Neural progenitor cell (in vitro differentiated cells): ENCODE data around the gene STK10. TPM values are rescaled to one million over a fixed set of nuclear protein-coding genes. Genes with fewer than 3 reads are reported as not detected.

Experiments
- DNase-seq: peaks from one replicate; pipeline ENCODE4 v3.0.0-alpha.2; 2016; ENCODE audit warnings: low spot score
- H2AFZ ChIP-seq: fragments of 200-600 bp; sonication (generic); replicated peaks from 2 replicates; pipeline ENCODE4 v1.6.1; 2016; ENCODE audit warnings: antibody characterized with exemption
- H3F3A ChIP-seq: fragments of 200-600 bp; sonication (generic); 2 replicates; pipeline ENCODE4 v1.6.1; 2016; ENCODE audit warnings: antibody characterized with exemption, low read depth
- H3K27ac ChIP-seq: fragments of 200-600 bp; sonication (generic); 2 replicates; pipeline ENCODE4 v1.5.1; 2016; ENCODE audit warnings: mild to moderate bottlenecking
- H3K27me3 ChIP-seq: fragments of 200-600 bp; sonication (generic); 2 replicates; pipeline ENCODE4 v1.6.1; 2016; ENCODE audit warnings: mild to moderate bottlenecking, moderate library complexity
- H3K36me3 ChIP-seq: fragments of 200-600 bp; sonication (generic); 2 replicates; pipeline ENCODE4 v1.5.1; 2016
- H3K4me1 ChIP-seq: fragments of 200-600 bp; sonication (generic); 2 replicates; pipeline ENCODE4 v1.6.1; 2016; ENCODE audit warnings: mixed run types
- H3K4me2 ChIP-seq: fragments of 200-600 bp; sonication (generic); 2 replicates; pipeline ENCODE4 v1.6.1; 2016
- H3K4me3 ChIP-seq: fragments of 200-600 bp; sonication (generic); 2 replicates; pipeline ENCODE4 v1.5.1; 2016
- H3K79me2 ChIP-seq: fragments of 200-600 bp; sonication (generic); 2 replicates; pipeline ENCODE4 v1.6.1; 2016; ENCODE audit warnings: low read depth
- H3K9ac ChIP-seq: fragments of 200-600 bp; sonication (generic); 2 replicates; pipeline ENCODE4 v1.6.1; 2016
- H3K9me3 ChIP-seq: fragments of 200-600 bp; sonication (generic); 2 replicates; pipeline ENCODE4 v1.5.1; 2016; ENCODE audit warnings: low read depth
- H4K20me1 ChIP-seq: fragments of 200-600 bp; sonication (generic); 2 replicates; pipeline ENCODE4 v1.6.1; 2016; ENCODE audit warnings: low read depth
- H3K27ac Mint-ChIP-seq: 3 replicates; pipeline ENCODE4 v1.8.0; 2021; ENCODE audit warnings: mixed read lengths
- H3K27me3 Mint-ChIP-seq: 2 replicates; pipeline ENCODE4 v1.8.0; 2022; ENCODE audit warnings: low read depth, mild to moderate bottlenecking, inconsistent platforms, moderate library complexity, mixed read lengths; ENCODE audit not compliant: insufficient read depth
- H3K36me3 Mint-ChIP-seq: 3 replicates; pipeline ENCODE4 v1.8.0; 2021; ENCODE audit warnings: mixed read lengths
- H3K4me1 Mint-ChIP-seq: 3 replicates; pipeline ENCODE4 v1.8.0; 2021; ENCODE audit warnings: mixed read lengths
- H3K4me3 Mint-ChIP-seq: 3 replicates; pipeline ENCODE4 v1.8.0; 2021; ENCODE audit warnings: mild to moderate bottlenecking, moderate library complexity, mixed read lengths
- H3K9me3 Mint-ChIP-seq: 3 replicates; pipeline ENCODE4 v1.8.0; 2020; ENCODE audit warnings: mixed read lengths
- CTCF ChIP-seq: fragments of 200-600 bp; sonication (generic); IDR thresholded peaks from 2 replicates; pipeline ENCODE4 v1.5.1; 2017; ENCODE audit warnings: antibody characterized with exemption, mild to moderate bottlenecking
- EZH2 ChIP-seq: fragments of 200-600 bp; sonication (generic); IDR thresholded peaks from 2 replicates; pipeline ENCODE4 v1.6.1; 2017; ENCODE audit warnings: antibody characterized with exemption, mild to moderate bottlenecking, moderate library complexity
- EZH2phosphoT487 ChIP-seq: fragments of 200-600 bp; sonication (generic); IDR thresholded peaks from 2 replicates; pipeline ENCODE4 v1.6.1; 2017; ENCODE audit warnings: antibody characterized with exemption
- total RNA-seq: library from RNA; depleted of rRNA; stranded (reverse); fragments of >200 nt; gene quantifications from 2 replicates; pipeline ENCODE4 v1.2.3, GENCODE V29; 2015; ENCODE audit warnings: low replicate concordance

Gene STK10
- total RNA-seq, 1 donor from 2014 or later, result 4.4 TPM

- Histone ChIP-seq H3K9me3 (no peaks in the 10 kb centered on the region), H3K4me2 (no peak overlapping the region), H3K36me3 (no peaks in the 10 kb centered on the region), H3F3A (peaks cover 2% of the 10 kb centered on the region), H3K79me2 (no peaks in the 10 kb centered on the region), H3K27me3 (no peaks in the 10 kb centered on the region), H3K4me1 (peaks cover 11% of the 10 kb centered on the region), H3K9ac (no peak overlapping the region), H3K27ac (no peak overlapping the region), H3K4me3 (no peak overlapping the region), H4K20me1 (no peaks in the 10 kb centered on the region), H2AFZ (no peak overlapping the region)
- Mint-ChIP-seq H3K36me3 (peaks cover 4% of the 10 kb centered on the region), H3K9me3 (no peaks in the 10 kb centered on the region), H3K4me1 (peaks cover 37% of the 10 kb centered on the region), H3K27ac (no peak overlapping the region), H3K4me3 (no peak overlapping the region), H3K27me3 (no peaks in the 10 kb centered on the region)
- DNase-seq, result no peak
- TF ChIP-seq CTCF (no peak), EZH2 (no peak), EZH2phosphoT487 (no peak)
Measured at GRCh38 chr5:172075656-172076055, 112.4 kb downstream of the STK10 start.

DNA sequence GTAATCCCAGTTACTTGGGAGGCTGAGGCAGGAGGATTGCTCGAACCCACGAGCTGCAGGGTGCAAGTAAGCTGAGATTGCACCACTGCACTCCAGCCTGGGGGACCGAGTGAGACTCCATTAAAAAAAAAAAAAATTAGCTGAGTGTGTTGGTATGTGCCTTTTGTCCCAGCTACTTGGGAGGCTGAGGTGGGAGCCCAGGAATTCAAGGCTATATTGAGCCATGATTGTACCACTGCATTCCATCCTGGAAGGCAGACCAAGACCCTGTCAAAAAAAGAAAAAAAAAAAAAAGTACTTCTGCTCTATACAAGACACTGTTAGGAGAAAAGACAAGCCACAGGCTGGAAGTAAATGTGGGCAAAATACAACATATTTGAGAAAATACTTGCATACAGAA lies 113.1 kb downstream of the STK10 start:
- Mint-ChIP-seq H3K36me3 (peaks cover 4% of the 10 kb centered on the region), H3K4me1 (peaks cover 37% of the 10 kb centered on the region), H3K4me3 (no peak overlapping the region), H3K27ac (no peak overlapping the region), H3K27me3 (no peaks in the 10 kb centered on the region), H3K9me3 (no peaks in the 10 kb centered on the region)
- H3K9me3 ChIP-seq, result no peaks in the 10 kb centered on the region
- TF ChIP-seq CTCF, result no peak
- no peak for TF ChIP-seq EZH2phosphoT487
- no peak for TF ChIP-seq EZH2
- peaks cover 11% of the 10 kb centered on the region for H3K4me1 ChIP-seq
- H3K4me3 ChIP-seq, result no peak overlapping the region
- H3K36me3 ChIP-seq, result no peaks in the 10 kb centered on the region
- no peak overlapping the region for H3K27ac ChIP-seq
- DNase-seq, result no peak
- H3F3A ChIP-seq, result peaks cover 2% of the 10 kb centered on the region
- H2AFZ ChIP-seq, result no peak overlapping the region
- no peaks in the 10 kb centered on the region for H3K79me2 ChIP-seq
- no peak overlapping the region for H3K4me2 ChIP-seq
- H4K20me1 ChIP-seq, result no peaks in the 10 kb centered on the region
- no peaks in the 10 kb centered on the region for H3K27me3 ChIP-seq
- H3K9ac ChIP-seq, result no peak overlapping the region

GRCh38 chr5:172071309-172071875 lies 116.6 kb downstream of the STK10 start:
- H3K4me3 Mint-ChIP-seq, result no peak overlapping the region
- Histone ChIP-seq H3K4me3 (no peak overlapping the region), H3F3A (peaks cover 2% of the 10 kb centered on the region), H3K4me1 (peaks cover 6% of the 10 kb centered on the region), H3K27me3 (no peaks in the 10 kb centered on the region), H3K4me2 (no peak overlapping the region), H3K79me2 (no peaks in the 10 kb centered on the region), H3K9ac (no peak overlapping the region), H3K9me3 (no peaks in the 10 kb centered on the region), H3K27ac (no peak overlapping the region), H3K36me3 (no peaks in the 10 kb centered on the region), H2AFZ (no peak overlapping the region), H4K20me1 (no peaks in the 10 kb centered on the region)
- H3K4me1 Mint-ChIP-seq, result peaks cover 9% of the 10 kb centered on the region
- H3K27me3 Mint-ChIP-seq, result no peaks in the 10 kb centered on the region
- no peak overlapping the region for H3K27ac Mint-ChIP-seq
- TF ChIP-seq EZH2, result no peak
- TF ChIP-seq EZH2phosphoT487, result no peak
- TF ChIP-seq CTCF, result no peak
- no peaks in the 10 kb centered on the region for H3K9me3 Mint-ChIP-seq
- H3K36me3 Mint-ChIP-seq, result peaks cover 4% of the 10 kb centered on the region
- DNase-seq, result no peak
